AG09309 (cell line): ENCODE measurements around the gene SLC35B2.

Experiments used
- DNase-seq: peaks from one replicate; pipeline ENCODE4 v3.0.0-alpha.2; 2010; ENCODE audit warnings: low read depth
- H3K4me3 ChIP-seq: 2 replicates; pipeline ENCODE4 v1.5.1; 2011; ENCODE audit warnings: mild to moderate bottlenecking, low read depth, low read length, moderate library complexity; ENCODE audit not compliant: control insufficient read depth
- TF ChIP-seq, protein P1 (sequence below): IDR thresholded peaks from 2 replicates; pipeline ENCODE4 v1.5.1; 2011; ENCODE audit warnings: mild to moderate bottlenecking, low read depth, low read length, inconsistent platforms; ENCODE audit not compliant: insufficient read depth, control insufficient read depth; ENCODE audit errors: missing control alignments

The SLC35B2 gene

DNA sequence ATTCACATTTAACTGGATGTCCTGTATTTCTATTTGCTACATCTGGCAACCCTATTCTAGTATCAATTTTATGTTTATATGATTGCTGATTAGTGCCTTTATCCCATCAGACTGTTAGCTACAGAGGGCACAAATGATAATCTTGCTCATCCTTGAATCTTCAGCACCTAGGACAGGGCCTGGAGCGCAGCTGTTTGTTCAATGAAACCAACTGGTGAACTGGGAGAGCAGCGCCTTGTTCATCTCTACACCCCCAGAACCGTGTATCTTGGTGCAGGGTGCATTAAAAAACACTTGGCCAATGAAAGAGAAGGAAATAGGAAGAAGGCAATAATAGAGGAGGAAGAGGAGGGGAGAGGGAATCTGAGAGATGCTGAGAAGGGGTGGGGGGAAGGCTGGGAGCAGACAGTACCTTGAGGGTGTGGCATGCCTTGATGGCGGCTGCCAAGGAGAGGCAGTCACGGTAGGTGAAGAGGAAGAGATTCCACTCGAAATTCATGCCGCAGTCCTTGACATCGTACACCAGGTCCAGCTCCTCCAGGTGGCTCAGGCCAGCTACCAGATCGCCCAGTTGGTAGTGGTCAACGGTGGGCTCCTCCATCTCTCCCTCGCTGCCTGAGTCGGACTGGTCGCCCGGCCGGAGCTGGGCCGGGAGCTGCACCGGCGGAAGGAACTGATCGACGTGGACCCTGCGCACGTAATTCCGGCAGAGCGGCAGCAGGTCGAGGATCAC is 28.4 kb upstream of the SLC35B2 start:
- TF ChIP-seq, protein P1, sequence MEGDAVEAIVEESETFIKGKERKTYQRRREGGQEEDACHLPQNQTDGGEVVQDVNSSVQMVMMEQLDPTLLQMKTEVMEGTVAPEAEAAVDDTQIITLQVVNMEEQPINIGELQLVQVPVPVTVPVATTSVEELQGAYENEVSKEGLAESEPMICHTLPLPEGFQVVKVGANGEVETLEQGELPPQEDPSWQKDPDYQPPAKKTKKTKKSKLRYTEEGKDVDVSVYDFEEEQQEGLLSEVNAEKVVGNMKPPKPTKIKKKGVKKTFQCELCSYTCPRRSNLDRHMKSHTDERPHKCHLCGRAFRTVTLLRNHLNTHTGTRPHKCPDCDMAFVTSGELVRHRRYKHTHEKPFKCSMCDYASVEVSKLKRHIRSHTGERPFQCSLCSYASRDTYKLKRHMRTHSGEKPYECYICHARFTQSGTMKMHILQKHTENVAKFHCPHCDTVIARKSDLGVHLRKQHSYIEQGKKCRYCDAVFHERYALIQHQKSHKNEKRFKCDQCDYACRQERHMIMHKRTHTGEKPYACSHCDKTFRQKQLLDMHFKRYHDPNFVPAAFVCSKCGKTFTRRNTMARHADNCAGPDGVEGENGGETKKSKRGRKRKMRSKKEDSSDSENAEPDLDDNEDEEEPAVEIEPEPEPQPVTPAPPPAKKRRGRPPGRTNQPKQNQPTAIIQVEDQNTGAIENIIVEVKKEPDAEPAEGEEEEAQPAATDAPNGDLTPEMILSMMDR, result no peak
- no peak overlapping the region for H3K4me3 ChIP-seq
- no peak for DNase-seq

DNA sequence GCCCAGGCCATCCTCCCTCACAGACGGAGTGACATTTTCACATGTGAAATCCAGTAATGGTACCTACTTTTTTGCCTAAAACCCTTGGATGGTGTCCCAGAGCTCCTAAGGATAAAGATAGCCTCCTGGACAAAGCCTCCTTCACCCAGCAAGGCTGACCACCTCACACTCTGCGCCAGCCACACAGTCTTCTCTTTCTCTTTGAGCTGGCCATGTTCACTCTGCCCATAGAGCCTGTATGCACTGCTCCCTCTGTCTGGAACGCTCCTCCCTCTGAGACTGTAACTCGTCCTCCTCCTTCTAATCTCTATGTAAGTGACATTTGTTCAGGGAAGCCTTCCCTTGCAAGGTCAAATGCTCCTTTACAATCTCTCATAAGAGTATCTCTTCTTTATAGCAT is 27.5 kb upstream of the SLC35B2 start:
- DNase-seq, result no peak
- TF ChIP-seq, protein P1, result no peak
- H3K4me3 ChIP-seq, result no peak overlapping the region

DNA sequence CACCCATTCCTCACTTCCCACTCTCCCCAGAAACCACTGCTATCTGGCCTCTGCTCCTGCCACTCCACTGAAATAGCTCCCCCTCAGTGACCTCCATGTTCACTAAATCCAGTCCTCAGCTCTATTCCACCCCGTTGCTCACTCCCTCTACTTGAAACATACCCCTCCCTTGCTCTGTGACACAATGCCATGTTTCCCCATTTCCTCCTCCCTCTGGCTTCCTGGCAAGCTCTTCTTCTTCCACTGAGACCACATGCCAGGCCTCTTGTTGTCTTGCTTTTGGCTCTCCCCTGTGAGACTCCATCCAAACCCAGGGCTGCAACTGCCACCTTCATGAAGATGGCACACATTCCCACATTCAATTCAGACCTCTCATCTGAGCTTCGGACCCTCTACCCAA is 26.8 kb upstream of the SLC35B2 start:
- H3K4me3 ChIP-seq, result no peak overlapping the region
- TF ChIP-seq, protein P1, result no peak
- no peak for DNase-seq

DNA sequence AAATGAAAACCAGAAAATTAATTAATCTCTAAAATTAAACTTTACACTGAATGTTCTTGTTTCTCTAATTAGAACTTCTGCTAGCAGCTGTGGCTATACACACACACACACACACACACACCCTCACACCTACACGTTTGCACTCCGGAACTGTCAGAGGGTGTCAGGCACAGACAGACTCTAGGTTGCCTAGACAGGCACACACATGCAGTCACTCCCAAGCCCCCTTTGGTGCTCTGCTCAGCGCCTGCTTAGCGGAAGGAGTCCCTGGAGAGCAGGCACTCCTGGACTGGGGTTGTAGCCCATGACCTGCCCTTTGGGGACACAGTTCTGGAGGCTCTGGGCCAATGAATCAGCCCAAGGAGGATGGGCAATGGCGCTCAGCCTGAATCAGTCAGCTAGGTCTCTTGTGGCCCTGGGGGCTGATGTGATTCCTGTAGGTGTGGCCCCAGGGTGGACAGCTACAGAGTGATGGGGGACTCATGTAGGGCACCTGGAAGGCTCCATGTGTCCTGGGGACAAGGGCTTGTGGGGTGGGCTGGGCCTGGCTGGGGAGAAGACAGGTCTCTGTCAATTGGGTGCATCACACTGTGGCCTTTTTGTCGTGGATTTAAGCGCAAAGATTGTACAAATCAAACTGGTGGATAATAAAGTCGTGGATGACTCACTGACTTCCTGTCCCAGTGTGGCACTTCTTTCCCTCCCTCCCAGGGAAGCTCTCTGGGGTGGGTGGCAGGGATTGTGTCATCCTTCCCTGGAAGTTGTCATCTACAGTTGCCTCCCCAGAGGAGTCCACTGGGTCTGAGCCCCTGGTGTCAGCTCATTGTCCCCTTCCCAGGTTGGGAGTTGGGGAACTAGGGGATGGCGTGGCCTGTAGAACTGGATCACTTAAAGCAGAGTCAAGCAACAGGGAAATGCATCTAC is 21.7 kb upstream of the SLC35B2 start:
- DNase-seq, result no peak

DNA sequence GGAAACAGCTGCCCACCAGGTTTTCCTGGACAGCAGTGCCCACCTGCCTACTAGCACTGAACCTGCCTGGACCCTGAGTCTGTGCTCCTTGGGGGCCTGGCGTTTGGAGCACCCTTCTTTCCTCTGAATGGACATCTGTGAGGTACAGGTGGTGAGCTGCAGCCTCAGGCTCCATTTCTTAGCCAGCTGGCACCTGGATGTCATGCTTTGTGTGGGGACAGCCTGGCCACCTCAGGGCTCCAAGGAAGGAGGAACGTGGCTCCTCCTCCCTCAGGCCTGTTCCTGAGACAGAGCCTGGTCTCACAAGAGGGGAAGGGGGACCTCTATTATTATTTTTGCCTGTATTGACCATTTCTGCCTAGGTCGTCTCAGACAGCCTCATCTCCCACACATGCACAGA is 21.0 kb upstream of the SLC35B2 start:
- TF ChIP-seq, protein P1, result no peak
- DNase-seq, result no peak
- H3K4me3 ChIP-seq, result no peak overlapping the region

More for the DNA sequence above, 21.7 kb upstream of the SLC35B2 start:
- no peak overlapping the region for H3K4me3 ChIP-seq
- TF ChIP-seq, protein P1, result no peak

DNA sequence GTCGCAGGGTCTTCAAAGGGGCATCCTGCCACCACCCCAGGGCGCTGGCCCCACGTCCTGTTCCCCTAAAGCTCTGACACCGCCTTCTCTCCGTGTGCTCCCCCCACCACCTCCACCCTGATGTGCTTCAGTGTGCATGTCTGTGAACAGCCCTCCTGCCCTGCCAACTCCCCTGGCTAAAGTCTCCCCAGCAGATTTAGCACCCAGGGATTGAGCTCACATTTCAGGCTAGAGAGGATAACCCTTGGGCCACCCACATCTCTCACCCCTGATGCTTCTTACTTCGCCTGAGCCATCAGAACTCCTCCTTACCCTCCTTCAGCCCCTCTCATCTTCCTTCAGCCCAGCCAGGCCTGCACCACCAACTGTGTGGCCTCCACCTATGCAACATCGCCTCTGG is 20.4 kb upstream of the SLC35B2 start:
- no peak overlapping the region for H3K4me3 ChIP-seq
- TF ChIP-seq, protein P1, result no peak
- DNase-seq, result no peak
